Activated naive CD8-positive, alpha-beta T cell treated with anti-CD3 and anti-CD28 coated beads, Interleukin-2, amount 50 U/mL, for 16 hours (primary cell): ENCODE measurements around the gene OR11H12.
"Not testable (repeated sequence)": the region's sequence is repeated elsewhere in the genome, so short reads cannot be mapped to it uniquely, and the experiment has no call there.

Source experiments
- DNase-seq: peaks from one replicate; pipeline ENCODE4 v3.0.0-alpha.2; 2020; ENCODE audit warnings: low read depth, low spot score

OR11H12 gene

GRCh38 chr14:18600817-18601216, at the start of gene OR11H12:
Gene OR11H12, plus strand, starts transcription at chr14:18601117. Its CDS starts 0 bp downstream, at chr14:18601117.
- not testable (repeated sequence) for DNase-seq

- not testable (repeated sequence) for DNase-seq
Measured at GRCh38 chr14:18582908-18583307, 18.0 kb upstream of the OR11H12 start.

GRCh38 chr14:18626610-18627213, 25.8 kb downstream of the OR11H12 start:
- not testable (repeated sequence) for DNase-seq

GRCh38 chr14:18636066-18636465, 35.1 kb downstream of the OR11H12 start:
- DNase-seq, result not testable (repeated sequence)

- DNase-seq, result not testable (repeated sequence)
Measured at GRCh38 chr14:18638032-18638431, 37.1 kb downstream of the OR11H12 start.

- DNase-seq, result not testable (repeated sequence)
Measured at GRCh38 chr14:18638785-18639184, 37.9 kb downstream of the OR11H12 start.

GRCh38 chr14:18646075-18646730, 45.3 kb downstream of the OR11H12 start:
- not testable (repeated sequence) for DNase-seq
